NCI-H226 (cell line): Measurements from ENCODE around the gene TNFAIP3.

Source experiments
- DNase-seq: peaks from one replicate; pipeline ENCODE4 v3.0.0-alpha.2; 2015

Gene TNFAIP3

DNA sequence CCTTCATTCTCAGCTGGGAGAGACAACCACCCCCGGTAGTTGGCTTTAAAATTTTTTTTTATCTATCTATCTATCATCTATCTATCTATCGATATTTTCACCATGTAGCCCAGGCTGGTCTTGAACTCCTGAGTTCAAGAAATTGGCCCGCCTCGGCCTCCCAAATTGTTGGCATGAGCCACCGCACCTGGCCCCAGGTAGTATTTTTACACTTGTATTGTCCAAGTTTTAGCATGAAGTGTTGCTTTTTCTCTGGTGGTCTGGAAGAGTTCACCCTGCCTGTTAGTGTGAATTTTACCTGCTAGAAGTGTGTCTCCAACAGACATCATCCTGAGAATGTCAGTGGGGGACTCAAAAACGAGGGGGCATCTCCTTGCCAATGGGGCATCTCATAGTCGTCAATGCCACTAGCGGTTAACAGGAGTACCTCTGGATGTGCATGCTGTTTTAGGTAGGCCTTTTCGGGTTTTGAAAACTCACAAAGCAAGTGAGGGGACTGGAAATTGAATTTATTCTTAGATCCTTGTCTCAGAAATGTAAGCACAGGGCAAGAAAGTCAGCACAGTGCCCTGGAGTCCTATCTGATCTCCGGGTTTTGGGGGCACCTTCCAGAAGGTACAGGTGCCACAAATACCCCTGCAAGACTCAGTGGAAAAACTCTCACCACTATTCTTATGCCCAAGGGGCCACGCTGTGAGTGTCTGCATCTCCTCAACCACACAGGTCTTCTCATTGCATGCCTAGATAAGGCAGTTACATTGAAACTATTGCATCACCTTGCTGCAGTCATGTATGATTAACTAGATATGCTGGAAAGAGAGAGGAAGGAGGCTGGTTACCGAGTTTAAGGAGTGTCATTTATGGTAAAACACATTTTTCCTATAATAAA is 37.1 kb downstream of the TNFAIP3 start:
- peak; percentile 77 for DNase-seq

DNA sequence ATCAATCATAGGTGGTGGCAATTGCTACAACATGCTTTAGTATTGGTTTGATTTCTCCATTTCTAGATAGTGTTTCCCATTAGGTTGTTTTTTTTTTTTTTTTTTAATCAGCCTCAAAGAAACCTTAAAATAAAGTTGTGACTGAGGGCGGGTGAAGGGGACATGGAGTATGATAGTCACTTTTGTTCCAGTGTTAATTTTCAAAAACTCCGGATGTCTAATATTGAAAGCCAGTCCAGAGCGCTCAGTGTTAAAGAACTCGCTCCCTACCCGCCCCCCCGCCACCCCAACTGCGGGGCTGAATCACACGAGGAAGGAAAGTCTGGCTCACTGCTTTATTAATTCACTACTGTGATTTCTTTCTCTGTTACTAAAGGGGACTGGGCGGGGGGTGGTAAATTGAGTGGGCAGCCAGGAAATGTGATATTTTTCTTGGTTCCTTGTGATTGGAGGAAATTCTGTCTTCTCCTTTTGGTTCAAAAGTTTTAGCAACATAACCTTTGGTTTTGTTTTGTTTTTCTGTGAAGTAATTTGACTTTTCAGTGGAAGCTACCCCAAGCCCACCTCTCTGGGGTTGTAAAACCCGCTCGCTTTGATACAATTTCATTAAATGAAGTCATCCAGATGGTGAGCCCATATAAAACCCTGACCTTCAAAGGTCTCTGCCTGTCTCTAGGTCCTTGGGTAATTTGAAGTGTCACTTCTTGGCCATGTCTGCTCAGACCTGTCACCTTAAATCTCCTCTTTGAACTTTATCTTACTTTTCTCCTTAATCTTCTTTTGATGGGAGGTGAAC is 38.0 kb downstream of the TNFAIP3 start:
- no peak for DNase-seq

GRCh38 chr6:137906020-137906472 is 39.0 kb downstream of the TNFAIP3 start:
- DNase-seq: no peak

- DNase-seq: no peak
Observed at GRCh38 chr6:137907170-137907569, 40.1 kb downstream of the TNFAIP3 start.

DNA sequence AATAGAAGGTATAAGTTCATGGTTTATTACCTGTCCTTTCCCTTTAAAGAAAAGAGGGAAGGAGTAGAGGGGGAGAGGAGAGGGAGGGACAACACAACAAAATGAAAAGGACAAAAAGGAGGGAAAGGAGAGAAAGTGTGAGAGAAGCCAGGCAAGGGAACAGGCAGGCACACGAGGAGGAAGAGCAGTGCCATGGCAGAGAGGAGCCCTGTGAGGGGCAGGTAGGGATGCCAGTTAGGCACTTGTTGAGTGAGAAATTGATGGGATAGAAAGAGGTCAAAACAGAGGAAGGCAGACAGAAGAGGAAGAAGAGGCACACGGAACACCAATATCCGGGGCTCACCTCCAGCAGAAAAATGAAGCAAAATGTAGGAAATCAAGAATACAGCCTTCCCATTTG is 42.5 kb downstream of the TNFAIP3 start:
- DNase-seq: no peak

DNA sequence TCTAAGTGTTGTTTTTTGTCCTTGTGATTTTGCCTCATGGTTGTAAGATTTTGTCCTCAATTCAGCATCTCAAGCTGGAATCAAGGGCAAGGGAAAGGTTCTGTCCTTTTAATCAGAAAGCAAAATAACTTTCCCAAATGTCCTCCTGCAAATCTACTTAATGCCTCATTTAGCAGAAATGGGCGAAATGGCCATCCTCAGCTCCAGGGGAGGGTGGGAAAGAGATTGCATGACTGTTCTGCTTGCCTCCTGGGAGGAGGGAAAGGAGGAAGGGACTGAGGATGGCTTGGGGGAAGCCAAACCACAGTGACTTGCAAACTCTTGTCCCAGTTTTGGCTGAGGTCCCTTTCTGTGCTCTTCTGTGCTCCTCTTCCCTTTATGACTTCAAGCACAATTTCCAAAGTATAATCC is 43.4 kb downstream of the TNFAIP3 start:
- no peak for DNase-seq

GRCh38 chr6:137910843-137911456 is 43.9 kb downstream of the TNFAIP3 start:
- no peak for DNase-seq

DNA sequence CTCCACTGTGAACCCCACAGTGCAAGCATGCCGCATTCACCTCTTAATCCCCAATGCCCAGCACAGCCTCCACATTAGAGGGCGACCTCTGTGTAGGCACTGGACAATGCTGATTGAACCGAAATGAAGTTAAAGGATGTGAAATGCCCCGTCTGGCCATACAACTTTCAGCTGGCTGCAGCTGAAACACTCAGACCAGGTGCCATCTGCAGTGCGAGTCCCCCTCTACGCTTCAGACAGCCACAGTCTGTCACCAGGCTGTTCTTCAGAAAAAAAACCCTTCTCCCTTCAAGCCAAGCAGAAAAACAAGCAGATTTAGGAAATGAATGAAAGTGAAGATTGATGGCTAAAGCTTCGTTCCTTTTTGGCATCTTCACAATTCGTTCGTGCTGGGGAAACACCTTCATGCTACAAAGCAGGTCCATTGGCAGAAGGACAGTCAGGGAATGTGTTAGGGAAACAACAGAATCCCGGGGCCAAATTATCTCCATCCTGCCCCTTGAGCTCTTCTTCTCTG is 44.7 kb downstream of the TNFAIP3 start:
- no peak for DNase-seq

- no peak for DNase-seq
Observed at GRCh38 chr6:137912813-137913212, 45.8 kb downstream of the TNFAIP3 start.

DNA sequence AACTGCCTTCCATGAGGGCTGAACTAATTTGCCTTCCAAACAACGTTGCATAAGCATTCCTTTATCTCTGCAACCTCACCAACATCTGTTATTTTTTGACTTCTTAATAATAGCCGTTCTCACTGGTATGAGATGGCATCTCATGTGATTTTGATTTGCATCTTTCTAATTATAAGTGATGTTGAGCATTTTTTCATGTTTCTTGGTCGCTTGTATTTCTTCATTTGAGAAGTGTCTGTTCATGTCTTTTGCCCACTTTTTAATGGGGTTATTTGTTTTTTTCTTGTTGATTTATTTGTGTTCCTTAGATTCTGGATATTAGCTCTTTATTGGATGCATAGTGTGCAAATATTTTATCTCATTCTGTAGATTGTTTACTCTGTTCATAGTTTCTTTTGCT is 46.4 kb downstream of the TNFAIP3 start:
- DNase-seq: no peak

- DNase-seq: no peak
Observed at GRCh38 chr6:137913996-137914529, 47.0 kb downstream of the TNFAIP3 start.

DNA sequence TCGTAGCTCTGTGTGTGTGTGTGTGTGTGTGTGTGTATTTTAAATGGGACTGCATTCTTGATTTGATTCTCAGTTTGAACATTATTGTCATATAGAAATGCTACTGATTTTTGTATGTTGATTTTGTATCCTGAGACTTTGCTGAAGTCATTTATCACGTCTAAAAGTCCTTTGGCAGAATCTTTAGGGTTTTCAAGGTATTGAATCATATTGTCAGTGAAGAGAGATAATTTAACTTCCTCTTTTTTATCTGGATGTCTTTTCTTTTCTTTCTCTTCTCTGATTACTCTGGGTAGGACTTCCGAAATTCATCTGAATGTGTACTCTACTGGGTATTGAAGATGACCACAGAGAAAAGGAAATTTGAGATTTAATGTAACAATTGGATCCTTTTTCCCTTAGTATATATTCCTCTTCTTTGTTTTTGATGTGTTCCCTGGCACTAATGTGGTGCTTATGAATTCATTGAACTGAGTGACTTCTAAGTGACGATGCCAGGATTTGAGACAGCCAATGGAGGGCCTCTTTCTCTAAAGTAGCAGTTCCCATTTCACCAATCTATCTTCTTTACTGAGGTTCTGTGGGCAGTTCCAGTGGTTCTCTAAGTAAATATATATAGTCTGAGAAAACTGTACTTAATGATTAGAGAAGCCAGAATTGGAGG is 47.6 kb downstream of the TNFAIP3 start:
- DNase-seq: no peak

- DNase-seq: no peak
Observed at GRCh38 chr6:137915790-137916189, 48.7 kb downstream of the TNFAIP3 start.

DNA sequence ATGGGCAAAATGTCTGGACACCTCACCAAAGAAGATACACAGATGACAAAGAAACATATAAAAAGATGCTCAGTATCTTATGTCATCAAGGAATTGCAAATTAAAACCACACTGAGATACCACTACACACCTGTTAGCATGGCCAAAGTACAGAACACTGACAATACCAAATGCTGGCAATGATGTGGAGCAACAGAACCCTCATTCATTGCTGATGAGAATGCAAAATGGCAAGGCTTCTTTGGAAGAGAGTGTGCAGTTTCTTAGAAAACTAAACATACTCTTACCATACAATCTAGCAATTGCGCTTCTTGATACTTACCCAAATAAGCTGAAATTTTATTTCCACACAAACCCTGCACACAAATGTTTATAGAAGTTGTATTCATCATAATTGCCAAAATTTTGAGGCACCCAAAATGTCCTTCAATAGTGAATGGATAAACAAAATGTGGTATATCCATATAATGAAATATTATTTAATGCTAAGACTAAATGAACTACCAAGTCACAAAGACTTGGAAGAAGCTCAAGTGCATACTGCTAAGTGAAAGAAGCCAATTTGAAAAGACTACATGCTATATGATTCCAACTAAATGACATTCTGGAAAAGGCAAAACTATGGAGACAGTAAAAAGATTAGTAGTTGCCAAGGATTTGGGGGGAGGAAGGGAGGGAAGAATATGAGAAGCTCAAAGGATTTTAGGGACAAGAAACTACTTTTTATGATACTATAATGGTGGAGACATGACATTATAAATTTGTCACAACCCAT is 50.7 kb downstream of the TNFAIP3 start:
- no peak for DNase-seq

GRCh38 chr6:137919502-137919823 is 52.4 kb downstream of the TNFAIP3 start:
- DNase-seq: no peak

DNA sequence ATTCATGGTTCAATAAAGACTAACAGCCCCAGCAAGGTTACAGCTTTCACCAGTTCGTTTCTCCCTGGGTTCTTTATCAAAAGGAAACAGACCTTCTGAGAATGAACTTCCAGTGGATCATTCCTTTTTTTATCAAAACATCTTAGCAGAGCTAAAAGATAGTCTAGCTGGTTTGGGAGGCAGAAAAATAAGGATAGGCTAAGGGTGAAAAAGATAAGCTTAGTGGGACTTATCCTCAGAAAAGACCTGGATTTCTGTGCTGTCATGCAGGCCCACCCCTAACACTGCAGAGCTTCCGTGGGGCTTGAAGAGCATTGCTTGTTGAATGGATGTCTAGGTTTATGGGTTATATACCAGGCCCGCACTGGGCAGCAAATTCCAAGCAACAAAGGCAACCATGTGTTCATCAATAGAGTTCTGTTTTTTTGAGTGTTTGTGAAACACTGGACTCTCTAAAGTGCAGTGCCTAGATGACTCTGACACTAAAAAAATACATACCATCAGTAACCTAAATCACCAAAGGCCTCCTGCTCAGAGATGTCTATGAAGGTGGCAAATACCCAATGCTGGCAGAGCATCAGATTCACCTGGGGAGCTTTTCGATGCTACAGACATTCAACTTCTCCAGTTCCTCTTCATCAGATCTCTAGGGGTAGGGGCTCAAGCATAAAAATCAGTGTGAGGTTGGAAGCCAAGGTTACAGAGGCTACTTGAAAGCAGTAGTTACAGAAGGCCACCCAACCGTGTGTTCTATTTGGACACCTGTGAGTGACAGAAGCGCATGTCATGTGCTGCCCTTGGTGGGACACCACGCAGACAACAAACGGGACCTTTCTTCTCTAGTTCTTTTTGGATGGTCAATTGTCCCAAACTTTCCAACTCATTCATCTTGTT is 53.0 kb downstream of the TNFAIP3 start:
- no peak for DNase-seq

DNA sequence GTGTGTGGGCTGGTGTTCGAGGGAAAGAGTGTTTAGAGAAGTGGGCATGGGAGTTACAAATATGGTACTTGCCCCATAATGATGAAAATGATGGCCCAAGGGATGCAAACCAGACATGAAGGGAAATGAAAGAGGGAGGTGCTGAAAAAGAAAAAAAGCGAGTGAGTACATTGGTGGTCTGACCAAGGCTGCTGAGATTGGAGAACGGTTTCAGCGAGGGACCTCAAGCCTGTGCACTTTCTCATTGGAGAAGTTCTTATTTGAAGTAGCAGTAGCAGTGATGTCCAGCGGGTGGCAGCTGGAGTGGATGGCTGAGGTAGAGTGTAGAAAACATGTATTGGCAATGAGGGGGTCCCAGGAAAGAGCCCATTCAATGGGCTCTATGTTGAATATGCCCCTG is 54.8 kb downstream of the TNFAIP3 start:
- no peak for DNase-seq

GRCh38 chr6:137923866-137924653 is 57.0 kb downstream of the TNFAIP3 start:
- no peak for DNase-seq

DNA sequence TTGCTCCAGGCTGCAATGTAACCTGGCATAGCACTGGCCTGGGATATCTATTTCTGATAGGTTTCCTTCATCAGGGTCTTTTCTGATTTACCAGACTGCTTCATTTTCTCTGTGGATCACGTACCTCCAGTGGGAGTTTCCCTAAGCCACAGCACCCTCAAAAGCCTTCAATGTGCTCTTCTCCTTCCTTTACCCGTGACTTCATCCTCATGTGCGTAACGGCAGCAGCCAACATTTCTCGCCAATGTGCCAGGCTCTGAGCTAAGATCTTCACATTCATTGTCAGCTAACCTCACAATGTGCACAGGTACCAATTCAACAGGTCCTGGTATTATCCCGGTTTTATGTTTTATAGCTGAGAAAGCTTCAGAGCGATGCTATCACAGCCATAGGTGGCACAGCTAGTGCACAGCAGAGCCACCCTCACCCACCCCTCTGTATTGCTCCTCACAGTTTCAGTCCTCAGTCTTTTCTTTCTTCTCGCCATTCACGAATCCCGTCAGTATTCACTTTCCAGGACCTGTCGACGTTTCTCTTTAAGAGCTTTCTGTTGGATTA is 58.2 kb downstream of the TNFAIP3 start:
- DNase-seq: no peak
